WERI-Rb-1 (cell line): ENCODE results near the gene SBNO1.
A peak's percentile ranks its signal among the peaks of the same experiment; 100 is the strongest.

ENCODE experiments used
- DNase-seq: peaks from one replicate; pipeline ENCODE4 v3.0.0-alpha.2; 2020
- H3K27ac ChIP-seq: fragments of 250-450 bp; sonication (Bioruptor Pico); 2 replicates; pipeline ENCODE4 v1.5.1; 2020; ENCODE audit warnings: mild to moderate bottlenecking, moderate library complexity
- H3K27me3 ChIP-seq: fragments of 250-450 bp; sonication (Bioruptor Pico); 2 replicates; pipeline ENCODE4 v1.5.1; 2021; ENCODE audit warnings: mild to moderate bottlenecking, low read depth, moderate library complexity; ENCODE audit not compliant: insufficient read depth, severe bottlenecking
- H3K36me3 ChIP-seq: fragments of 250-450 bp; sonication (Bioruptor Pico); 2 replicates; pipeline ENCODE4 v1.5.1; 2020; ENCODE audit warnings: mild to moderate bottlenecking, moderate library complexity
- H3K4me3 ChIP-seq: 2 replicates; pipeline ENCODE4 v1.5.1; 2011; ENCODE audit warnings: low read depth, mild to moderate bottlenecking, control low read depth, low read length
- H3K9me3 ChIP-seq: fragments of 250-450 bp; sonication (Bioruptor Pico); 2 replicates; pipeline ENCODE4 v1.5.1; 2021; ENCODE audit warnings: mild to moderate bottlenecking, moderate library complexity; ENCODE audit not compliant: severe bottlenecking
- CTCF ChIP-seq: IDR thresholded peaks from 2 replicates; pipeline ENCODE4 v1.5.1; 2011; ENCODE audit warnings: low read depth, mild to moderate bottlenecking, control low read depth, inconsistent platforms, low read length

Gene SBNO1

GRCh38 chr12:123273166-123273565 is 91.5 kb downstream of the SBNO1 start:
- H3K9me3 ChIP-seq, result no peaks in the 10 kb centered on the region
- TF ChIP-seq CTCF, result no peak
- H3K27ac ChIP-seq, result no peak overlapping the region; the same call in 1 of the 2 replicates
- no peaks in the 10 kb centered on the region for H3K27me3 ChIP-seq
- H3K4me3 ChIP-seq, result no peak overlapping the region
- DNase-seq, result no peak
- H3K36me3 ChIP-seq, result no peaks in the 10 kb centered on the region; the same call in 1 of the 2 replicates

GRCh38 chr12:123271001-123271668 is 93.5 kb downstream of the SBNO1 start:
- no peaks in the 10 kb centered on the region for H3K9me3 ChIP-seq
- H3K27me3 ChIP-seq, result no peaks in the 10 kb centered on the region
- peak; percentile 54 for TF ChIP-seq CTCF
- H3K36me3 ChIP-seq, result peaks cover 3% of the 10 kb centered on the region
- peak; percentile 73 for DNase-seq
- peak overlapping the region; percentile 81 for H3K4me3 ChIP-seq
- peak overlapping the region; percentile 85 for H3K27ac ChIP-seq

GRCh38 chr12:123270214-123271000 is 94.2 kb downstream of the SBNO1 start:
- TF ChIP-seq CTCF, result no peak
- H3K9me3 ChIP-seq, result no peaks in the 10 kb centered on the region
- peaks cover 5% of the 10 kb centered on the region for H3K36me3 ChIP-seq
- H3K27ac ChIP-seq, result peak overlapping the region; percentile 85
- no peaks in the 10 kb centered on the region for H3K27me3 ChIP-seq
- H3K4me3 ChIP-seq, result peak overlapping the region; percentile 81
- DNase-seq, result no peak

- peak overlapping the region; percentile 85 for H3K27ac ChIP-seq
- H3K9me3 ChIP-seq, result no peaks in the 10 kb centered on the region
- no peak for DNase-seq
- peak overlapping the region; percentile 81 for H3K4me3 ChIP-seq
- TF ChIP-seq CTCF, result no peak
- no peaks in the 10 kb centered on the region for H3K27me3 ChIP-seq
- peaks cover 8% of the 10 kb centered on the region for H3K36me3 ChIP-seq
Observed at GRCh38 chr12:123269896-123270213, 94.8 kb downstream of the SBNO1 start.

- H3K9me3 ChIP-seq, result no peaks in the 10 kb centered on the region
- H3K27me3 ChIP-seq, result no peaks in the 10 kb centered on the region
- DNase-seq, result peak; percentile 90
- peak overlapping the region; percentile 81 for H3K4me3 ChIP-seq
- peak overlapping the region; percentile 85 for H3K27ac ChIP-seq
- no peak for TF ChIP-seq CTCF
- H3K36me3 ChIP-seq, result peaks cover 13% of the 10 kb centered on the region
Observed at GRCh38 chr12:123269395-123269892, 95.2 kb downstream of the SBNO1 start.
